ENCODE measurements around the gene SZRD1. TPM values are rescaled to one million over a fixed set of nuclear protein-coding genes. Genes with fewer than 3 reads are reported as not detected.

Gene SZRD1
- total and polyA plus RNA-seq, 9 of the 15 experiments (the other 6 are each of a cell fraction or from before 2014, with no cell fraction given): 3.9 to 149 (median 82.5) TPM

DNA sequence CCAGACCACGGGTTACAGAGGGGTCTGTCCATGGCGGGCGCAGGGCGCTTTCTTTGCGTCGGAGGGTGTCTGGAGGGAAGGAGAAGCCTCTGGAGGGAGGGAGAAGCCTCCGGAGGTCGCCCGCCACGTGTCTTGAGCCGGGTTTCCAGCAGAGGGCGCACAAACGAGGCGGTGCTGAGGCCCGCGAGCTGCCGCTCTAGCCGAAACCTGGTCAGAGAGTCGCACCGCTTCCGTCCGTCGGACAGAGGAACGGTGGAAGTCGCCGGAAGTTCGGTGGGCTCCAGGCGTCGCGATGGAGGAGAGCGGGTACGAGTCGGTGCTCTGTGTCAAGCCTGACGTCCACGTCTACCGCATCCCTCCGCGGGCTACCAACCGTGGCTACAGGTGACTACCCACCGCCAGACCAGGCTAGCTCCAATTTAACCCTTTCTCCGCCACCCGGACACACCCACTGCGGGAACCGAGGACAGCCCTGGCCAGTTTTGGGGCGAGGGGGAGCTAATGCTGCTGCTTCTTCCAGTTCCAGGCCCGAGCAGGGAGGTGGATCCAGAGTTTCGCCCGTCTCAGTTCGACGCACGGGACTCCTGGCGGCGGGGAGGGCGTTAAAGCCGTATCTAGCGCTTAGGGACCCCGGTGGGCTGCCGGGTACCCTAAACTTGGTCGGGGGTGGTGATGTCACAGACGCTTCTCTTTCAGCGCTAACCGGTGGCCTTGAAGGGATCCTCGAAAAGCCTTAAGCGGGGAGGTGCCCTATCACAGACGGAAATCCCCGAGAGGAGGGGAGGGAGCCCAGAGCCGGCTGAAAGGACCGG lies 73.6 kb downstream of the SZRD1 start, which contains the start of gene NECAP2 (continued):
- TF ChIP-seq ZNF445 (CRISPR knock-in tag; IDR thresholded peaks at IDR 0.05; ENCODE audit: low read depth) (no peak), ZNF174 (CRISPR knock-in tag; IDR thresholded peaks at IDR 0.05) (no peak), KLF13 (tag; IDR thresholded peaks at IDR 0.05; ENCODE audit: borderline replicate concordance, low read depth) (peak; percentile 98), CEBPZ (IDR thresholded peaks at IDR 0.05; ENCODE audit: borderline replicate concordance, low read depth, low read length) (no peak), XRCC5 (IDR thresholded peaks at IDR 0.05; ENCODE audit: low read depth, low read length) (peak; percentile 97), DPF2 (IDR thresholded peaks at IDR 0.05) (peak; percentile 57), HDAC3 (IDR thresholded peaks at IDR 0.05; ENCODE audit: borderline replicate concordance, partially characterized antibody) (no peak), LCOR (CRISPR knock-in tag; IDR thresholded peaks at IDR 0.05) (peak; percentile 93), ZNF507 (tag; conservative IDR thresholded peaks at IDR 0.05) (no peak), SAFB2 (IDR thresholded peaks at IDR 0.05; ENCODE audit: borderline replicate concordance, low read depth, low read length, severe bottlenecking) (no peak), CCAR2 (IDR thresholded peaks at IDR 0.05; ENCODE audit: low read depth, low read length) (no peak), FOS (IDR thresholded peaks at IDR 0.05; ENCODE audit: extremely low read depth, insufficient read length) (no peak), SMAD2 (IDR thresholded peaks at IDR 0.05; ENCODE audit: low read depth, low read length) (no peak), ZBTB1 (CRISPR knock-in tag; IDR thresholded peaks at IDR 0.05; ENCODE audit: borderline replicate concordance, low read depth) (peak; percentile 37; the same call in 1 of the 2 replicates), FOXA1 (IDR thresholded peaks at IDR 0.05; ENCODE audit: borderline replicate concordance) (no peak), ZNF184 (CRISPR knock-in tag; IDR thresholded peaks at IDR 0.05) (no peak), ZNF280A (IDR thresholded peaks at IDR 0.05; ENCODE audit: low read depth, partially characterized antibody) (no peak), SAFB (IDR thresholded peaks at IDR 0.05; ENCODE audit: borderline replicate concordance, low read depth, low read length) (no peak)
- TF ChIP-seq, protein P1, sequence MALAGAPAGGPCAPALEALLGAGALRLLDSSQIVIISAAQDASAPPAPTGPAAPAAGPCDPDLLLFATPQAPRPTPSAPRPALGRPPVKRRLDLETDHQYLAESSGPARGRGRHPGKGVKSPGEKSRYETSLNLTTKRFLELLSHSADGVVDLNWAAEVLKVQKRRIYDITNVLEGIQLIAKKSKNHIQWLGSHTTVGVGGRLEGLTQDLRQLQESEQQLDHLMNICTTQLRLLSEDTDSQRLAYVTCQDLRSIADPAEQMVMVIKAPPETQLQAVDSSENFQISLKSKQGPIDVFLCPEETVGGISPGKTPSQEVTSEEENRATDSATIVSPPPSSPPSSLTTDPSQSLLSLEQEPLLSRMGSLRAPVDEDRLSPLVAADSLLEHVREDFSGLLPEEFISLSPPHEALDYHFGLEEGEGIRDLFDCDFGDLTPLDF (CRISPR knock-in tag; IDR thresholded peaks at IDR 0.05): no peak; the same call in none of the 2 replicates
- TF ChIP-seq, protein P2, sequence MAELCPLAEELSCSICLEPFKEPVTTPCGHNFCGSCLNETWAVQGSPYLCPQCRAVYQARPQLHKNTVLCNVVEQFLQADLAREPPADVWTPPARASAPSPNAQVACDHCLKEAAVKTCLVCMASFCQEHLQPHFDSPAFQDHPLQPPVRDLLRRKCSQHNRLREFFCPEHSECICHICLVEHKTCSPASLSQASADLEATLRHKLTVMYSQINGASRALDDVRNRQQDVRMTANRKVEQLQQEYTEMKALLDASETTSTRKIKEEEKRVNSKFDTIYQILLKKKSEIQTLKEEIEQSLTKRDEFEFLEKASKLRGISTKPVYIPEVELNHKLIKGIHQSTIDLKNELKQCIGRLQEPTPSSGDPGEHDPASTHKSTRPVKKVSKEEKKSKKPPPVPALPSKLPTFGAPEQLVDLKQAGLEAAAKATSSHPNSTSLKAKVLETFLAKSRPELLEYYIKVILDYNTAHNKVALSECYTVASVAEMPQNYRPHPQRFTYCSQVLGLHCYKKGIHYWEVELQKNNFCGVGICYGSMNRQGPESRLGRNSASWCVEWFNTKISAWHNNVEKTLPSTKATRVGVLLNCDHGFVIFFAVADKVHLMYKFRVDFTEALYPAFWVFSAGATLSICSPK (IDR thresholded peaks at IDR 0.05; ENCODE audit: borderline replicate concordance): no peak
